Transverse colon (tissue), 4 donors: Measurements from ENCODE around the gene IL13RA2.

Experiments
- EP300 ChIP-seq: sonication (generic); formaldehyde crosslinking; IDR thresholded peaks from one replicate; pipeline ENCODE4 v1.6.1; 2017; ENCODE audit warnings: antibody characterized with exemption, low read depth
- POLR2AphosphoS5 ChIP-seq, 3 donors: sonication (generic); formaldehyde crosslinking; IDR thresholded peaks; one replicate each; pipeline ENCODE4 v1.6.1; 2016; ENCODE audit warnings: antibody characterized with exemption in 3 of 3
- TF ChIP-seq, protein P1 (sequence below), 5 experiments: fragments of 200-600 bp in 3 of 5; fragments of 450-650 bp in 2 of 5; sonication (generic) in 3 of 5; IDR thresholded peaks; 1 replicate in 2 of 5; 2 replicates in 3 of 5; pipeline ENCODE4 v1.5.1; 2016 to 2017; ENCODE audit warnings: antibody characterized with exemption in 5 of 5, inconsistent platforms in 3 of 5, mild to moderate bottlenecking in 2 of 5, moderate library complexity in 1 of 5

DNA sequence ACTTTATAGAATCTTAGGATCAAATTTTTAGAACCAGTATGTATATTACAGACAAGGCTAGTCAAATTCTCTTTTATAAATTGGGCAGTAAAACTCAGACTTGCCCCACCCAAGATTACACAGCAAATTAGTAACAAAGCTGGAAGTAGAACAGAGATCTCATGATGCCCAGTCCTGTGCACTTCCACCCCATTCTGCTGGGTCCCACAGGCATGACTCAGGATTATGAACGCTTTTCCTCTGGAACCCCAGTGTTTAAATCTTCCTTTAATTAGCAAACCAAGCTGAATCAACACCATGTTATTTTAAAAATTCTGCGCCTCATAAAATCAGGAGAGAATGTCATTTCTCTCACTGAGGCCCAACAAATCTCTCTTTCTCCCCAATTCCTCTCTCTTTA is 1.5 kb upstream of the IL13RA2 start:
- no peak for TF ChIP-seq POLR2AphosphoS5 (IDR thresholded peaks at IDR 0.05)
- TF ChIP-seq, protein P1, sequence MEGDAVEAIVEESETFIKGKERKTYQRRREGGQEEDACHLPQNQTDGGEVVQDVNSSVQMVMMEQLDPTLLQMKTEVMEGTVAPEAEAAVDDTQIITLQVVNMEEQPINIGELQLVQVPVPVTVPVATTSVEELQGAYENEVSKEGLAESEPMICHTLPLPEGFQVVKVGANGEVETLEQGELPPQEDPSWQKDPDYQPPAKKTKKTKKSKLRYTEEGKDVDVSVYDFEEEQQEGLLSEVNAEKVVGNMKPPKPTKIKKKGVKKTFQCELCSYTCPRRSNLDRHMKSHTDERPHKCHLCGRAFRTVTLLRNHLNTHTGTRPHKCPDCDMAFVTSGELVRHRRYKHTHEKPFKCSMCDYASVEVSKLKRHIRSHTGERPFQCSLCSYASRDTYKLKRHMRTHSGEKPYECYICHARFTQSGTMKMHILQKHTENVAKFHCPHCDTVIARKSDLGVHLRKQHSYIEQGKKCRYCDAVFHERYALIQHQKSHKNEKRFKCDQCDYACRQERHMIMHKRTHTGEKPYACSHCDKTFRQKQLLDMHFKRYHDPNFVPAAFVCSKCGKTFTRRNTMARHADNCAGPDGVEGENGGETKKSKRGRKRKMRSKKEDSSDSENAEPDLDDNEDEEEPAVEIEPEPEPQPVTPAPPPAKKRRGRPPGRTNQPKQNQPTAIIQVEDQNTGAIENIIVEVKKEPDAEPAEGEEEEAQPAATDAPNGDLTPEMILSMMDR (IDR thresholded peaks at IDR 0.05): no peak
- no peak for TF ChIP-seq EP300
